HCT116 (cell line): ENCODE results near the gene DAP. TPM values are rescaled to one million over a fixed set of nuclear protein-coding genes. Genes with fewer than 3 reads are reported as not detected.

Experiments used
- ATAC-seq: fragments of 200-7000 bp; cut with Tn5 transposase; 2 replicates; pipeline ENCODE4 v1.9.1; 2020; ENCODE audit warnings: mild to moderate bottlenecking, moderate library complexity
- BruUV-seq: library from RNA; stranded (reverse); fragments of 400-500 nt; replicated peaks from 2 replicates; lab custom pipeline; 2021; lab: Mats Ljungman, UMichigan
- CTCF ChIA-PET: fragments of 300-600 bp; sonication (Branson Sonifier 250); formaldehyde crosslinking; loops from one replicate; lab custom pipeline; 2021; ENCODE audit warnings: antibody characterized with exemption; lab: Charles Lee
- POLR2A ChIA-PET: fragments of 300-600, 350-600 bp; sonication (Branson Sonifier 250); formaldehyde crosslinking; loops from one replicate; lab custom pipeline; 2021; ENCODE audit warnings: antibody characterized with exemption; lab: Charles Lee
- RAD21 ChIA-PET, 2 experiments: fragments of 300-600 bp; sonication (Branson Sonifier 250); formaldehyde crosslinking; loops; one replicate each; lab custom pipeline; 2023; ENCODE audit warnings: low total read pairs in 2 of 2; ENCODE audit not compliant: uncharacterized antibody in 2 of 2, unreplicated experiment in 2 of 2, low non-redundant PET in 1 of 2; lab: Charles Lee
- DNase-seq: peaks from one replicate; pipeline ENCODE4 v3.0.0-alpha.2; 2010; ENCODE audit warnings: low read depth, low spot score
- H2AFZ ChIP-seq: fragments of 200-600 bp; shearing (Covaris generic), sonication (generic); 2 replicates; pipeline ENCODE4 v1.6.1; 2017; ENCODE audit warnings: low read depth, mixed run types, mixed read lengths, antibody characterized with exemption, low read length; ENCODE audit not compliant: poor library complexity, severe bottlenecking
- H3K27ac ChIP-seq: 2 replicates; pipeline ENCODE4 v1.5.1; 2012; ENCODE audit warnings: low read depth, low read length
- H3K27me3 ChIP-seq: fragments of 200-600 bp; sonication (generic); 2 replicates; pipeline ENCODE4 v1.6.1; 2016; ENCODE audit warnings: mixed run types, low read length, mixed read lengths; ENCODE audit not compliant: insufficient read depth
- H3K36me3 ChIP-seq, 2 experiments: fragments of 200-500 bp in 1 of 2; fragments of 200-600 bp in 1 of 2; sonication (Bioruptor generic) in 1 of 2; sonication (generic) in 1 of 2; 2 replicates each; pipeline versions ENCODE4 v1.5.1 to v1.6.1; 2014 to 2016; ENCODE audit warnings: low read length in 2 of 2, inconsistent platforms in 1 of 2, mixed read lengths in 1 of 2, mixed run types in 1 of 2; ENCODE audit not compliant: insufficient read depth in 2 of 2, control insufficient read depth in 1 of 2
- H3K4me1 ChIP-seq, 2 experiments: fragments of 200-600 bp in 1 of 2; sonication (generic) in 1 of 2; 2 replicates each; pipeline versions ENCODE4 v1.5.1 to v1.6.1; 2012 to 2017; ENCODE audit warnings: low read length in 2 of 2, inconsistent platforms in 1 of 2, mild to moderate bottlenecking in 1 of 2, mixed read lengths in 1 of 2, mixed run types in 1 of 2, moderate library complexity in 1 of 2; ENCODE audit not compliant: insufficient read depth in 2 of 2, control insufficient read depth in 1 of 2
- H3K4me2 ChIP-seq: fragments of 200-600 bp; sonication (generic); 2 replicates; pipeline ENCODE4 v1.6.1; 2017; ENCODE audit warnings: mixed run types, low read length, mixed read lengths
- H3K4me3 ChIP-seq, 2 experiments: fragments of 200-600 bp in 1 of 2; sonication (generic) in 1 of 2; replicated peaks in 1 of 2; 2 replicates each; pipeline ENCODE4 v1.5.1; 2011 to 2016; ENCODE audit warnings: low read length in 2 of 2, control low read depth in 1 of 2, low read depth in 1 of 2, mild to moderate bottlenecking in 1 of 2, mixed read lengths in 1 of 2, mixed run types in 1 of 2
- H3K79me2 ChIP-seq: fragments of 200-600 bp; sonication (generic); 2 replicates; pipeline ENCODE4 v1.6.1; 2017; ENCODE audit warnings: mild to moderate bottlenecking, mixed run types, low read length, moderate library complexity, mixed read lengths; ENCODE audit not compliant: insufficient read depth
- H3K9ac ChIP-seq: fragments of 200-600 bp; sonication (generic); 2 replicates; pipeline ENCODE4 v1.6.1; 2016; ENCODE audit warnings: low read length, mixed read lengths
- H3K9me2 ChIP-seq: fragments of 200-600 bp; sonication (generic), shearing (Covaris generic); 2 replicates; pipeline ENCODE4 v1.6.1; 2017; ENCODE audit warnings: mixed run types, mild to moderate bottlenecking, moderate library complexity; ENCODE audit not compliant: insufficient read depth
- H3K9me3 ChIP-seq, 2 experiments: fragments of 200-500 bp in 1 of 2; fragments of 200-600 bp in 1 of 2; sonication (Bioruptor generic) in 1 of 2; sonication (generic) in 1 of 2; 2 replicates each; pipeline ENCODE4 v1.6.1; 2014 to 2017; ENCODE audit warnings: low read length in 2 of 2, mixed read lengths in 2 of 2, inconsistent platforms in 1 of 2, low read depth in 1 of 2, mild to moderate bottlenecking in 1 of 2, mixed run types in 1 of 2, moderate library complexity in 1 of 2; ENCODE audit not compliant: control insufficient read depth in 1 of 2, insufficient read depth in 1 of 2
- H4K20me1 ChIP-seq: fragments of 200-600 bp; sonication (generic), shearing (Covaris generic); 2 replicates; pipeline ENCODE4 v1.6.1; 2017; ENCODE audit warnings: mixed run types, mild to moderate bottlenecking, moderate library complexity; ENCODE audit not compliant: insufficient read depth
- ATF3 ChIP-seq: IDR thresholded peaks from 2 replicates; pipeline ENCODE4 v1.6.1; 2012
- CBX3 ChIP-seq: IDR thresholded peaks from 2 replicates; pipeline ENCODE4 v1.6.1; 2012; ENCODE audit warnings: low read depth
- EGR1 ChIP-seq: IDR thresholded peaks from 2 replicates; pipeline ENCODE4 v1.6.1; 2012; ENCODE audit warnings: low read depth
- FOSL1 ChIP-seq: IDR thresholded peaks from 2 replicates; pipeline ENCODE4 v1.6.1; 2012; ENCODE audit warnings: low read depth
- POLR2A ChIP-seq: IDR thresholded peaks from 2 replicates; pipeline ENCODE4 v1.7.0; 2011; ENCODE audit warnings: borderline replicate concordance; ENCODE audit not compliant: insufficient read depth, insufficient read length; ENCODE audit errors: extremely low read depth
- POLR2AphosphoS5 ChIP-seq: IDR thresholded peaks from 2 replicates; pipeline ENCODE4 v1.6.1; 2011; ENCODE audit warnings: mild to moderate bottlenecking, low read depth, low read length, moderate library complexity
- REST ChIP-seq: IDR thresholded peaks from 2 replicates; pipeline ENCODE4 v1.6.1; 2012; ENCODE audit warnings: low read depth
- SIN3A ChIP-seq: IDR thresholded peaks from 2 replicates; pipeline ENCODE4 v1.6.1; 2012; ENCODE audit warnings: low read depth
- SP1 ChIP-seq: IDR thresholded peaks from 2 replicates; pipeline ENCODE4 v1.6.1; 2012; ENCODE audit warnings: low read depth
- SRF ChIP-seq: IDR thresholded peaks from 2 replicates; pipeline ENCODE4 v1.6.1; 2012; ENCODE audit warnings: low read depth
- TCF7L2 ChIP-seq: IDR thresholded peaks from 2 replicates; pipeline ENCODE4 v1.7.0; 2011; ENCODE audit warnings: borderline replicate concordance, inconsistent platforms; ENCODE audit not compliant: insufficient read depth, insufficient read length; ENCODE audit errors: extremely low read depth
- ZBTB33 ChIP-seq: IDR thresholded peaks from 2 replicates; pipeline ENCODE4 v1.6.1; 2011; ENCODE audit warnings: mild to moderate bottlenecking, low read length, moderate library complexity; ENCODE audit not compliant: insufficient replicate concordance; ENCODE audit errors: extremely low read depth
- ZNF274 ChIP-seq: fragments of 200-500 bp; sonication (Bioruptor generic); IDR thresholded peaks from 2 replicates; pipeline ENCODE4 v1.6.1; 2014; ENCODE audit warnings: mild to moderate bottlenecking, low read depth, low read length, inconsistent platforms
- intact Hi-C: fragments of 100-400 bp; cut with micrococcal nuclease; formaldehyde crosslinking; loops from 2 replicates; pipeline ENCODE4 v1.10.0; 2022
- total RNA-seq: library from RNA; stranded (reverse); gene quantifications from one replicate; pipeline ENCODE4 v1.2.1, GENCODE V29; 2021; ENCODE audit not compliant: unreplicated experiment

DAP gene
- total RNA-seq, 1 experiment from 2014 or later, result 59.1 TPM

- Histone ChIP-seq H3K36me3 (peaks cover 2 to 6% of the 10 kb centered on the region in 2 experiments; a peak in 1 of 4 replicates), H4K20me1 (no peaks in the 10 kb centered on the region), H3K4me1 (peaks cover 7 to 17% of the 10 kb centered on the region in 2 experiments; a peak in 2 of 4 replicates), H3K9me3 (no peaks in the 10 kb centered on the region), H3K27me3 (no peaks in the 10 kb centered on the region), H3K4me3 (no peak overlapping the region), H3K4me2 (no peak overlapping the region), H2AFZ (no peak overlapping the region), H3K9ac (no peak overlapping the region), H3K27ac (no peak overlapping the region), H3K9me2 (no peaks in the 10 kb centered on the region), H3K79me2 (peaks cover 85% of the 10 kb centered on the region)
- ChIA-PET RAD21 (no interaction called here), POLR2A (no interaction called here), CTCF (no interaction called here)
- intact Hi-C loops, result no loop called here
- no peak for ATAC-seq
- BruUV-seq, result no TSS peak
- TF ChIP-seq POLR2AphosphoS5 (no peak), SRF (no peak), FOSL1 (no peak), ZNF274 (no peak), SIN3A (no peak), SP1 (no peak), REST (no peak), CBX3 (no peak), ZBTB33 (no peak), POLR2A (no peak), TCF7L2 (no peak), EGR1 (no peak), ATF3 (no peak)
- no peak for DNase-seq
Measured at GRCh38 chr5:10757043-10757442, 4.0 kb downstream of the DAP start.
